ENCODE results near the gene CHRNB2. TPM values are rescaled to one million over a fixed set of nuclear protein-coding genes. Genes with fewer than 3 reads are reported as not detected.
"Not testable (repeated sequence)": the region's sequence is repeated elsewhere in the genome, so short reads cannot be mapped to it uniquely, and the experiment has no call there.

CHRNB2 gene, protein sequence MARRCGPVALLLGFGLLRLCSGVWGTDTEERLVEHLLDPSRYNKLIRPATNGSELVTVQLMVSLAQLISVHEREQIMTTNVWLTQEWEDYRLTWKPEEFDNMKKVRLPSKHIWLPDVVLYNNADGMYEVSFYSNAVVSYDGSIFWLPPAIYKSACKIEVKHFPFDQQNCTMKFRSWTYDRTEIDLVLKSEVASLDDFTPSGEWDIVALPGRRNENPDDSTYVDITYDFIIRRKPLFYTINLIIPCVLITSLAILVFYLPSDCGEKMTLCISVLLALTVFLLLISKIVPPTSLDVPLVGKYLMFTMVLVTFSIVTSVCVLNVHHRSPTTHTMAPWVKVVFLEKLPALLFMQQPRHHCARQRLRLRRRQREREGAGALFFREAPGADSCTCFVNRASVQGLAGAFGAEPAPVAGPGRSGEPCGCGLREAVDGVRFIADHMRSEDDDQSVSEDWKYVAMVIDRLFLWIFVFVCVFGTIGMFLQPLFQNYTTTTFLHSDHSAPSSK
- total RNA-seq = under 1 TPM in 1 of 2 donors, not detected in 1; 0.05 TPM

DNA sequence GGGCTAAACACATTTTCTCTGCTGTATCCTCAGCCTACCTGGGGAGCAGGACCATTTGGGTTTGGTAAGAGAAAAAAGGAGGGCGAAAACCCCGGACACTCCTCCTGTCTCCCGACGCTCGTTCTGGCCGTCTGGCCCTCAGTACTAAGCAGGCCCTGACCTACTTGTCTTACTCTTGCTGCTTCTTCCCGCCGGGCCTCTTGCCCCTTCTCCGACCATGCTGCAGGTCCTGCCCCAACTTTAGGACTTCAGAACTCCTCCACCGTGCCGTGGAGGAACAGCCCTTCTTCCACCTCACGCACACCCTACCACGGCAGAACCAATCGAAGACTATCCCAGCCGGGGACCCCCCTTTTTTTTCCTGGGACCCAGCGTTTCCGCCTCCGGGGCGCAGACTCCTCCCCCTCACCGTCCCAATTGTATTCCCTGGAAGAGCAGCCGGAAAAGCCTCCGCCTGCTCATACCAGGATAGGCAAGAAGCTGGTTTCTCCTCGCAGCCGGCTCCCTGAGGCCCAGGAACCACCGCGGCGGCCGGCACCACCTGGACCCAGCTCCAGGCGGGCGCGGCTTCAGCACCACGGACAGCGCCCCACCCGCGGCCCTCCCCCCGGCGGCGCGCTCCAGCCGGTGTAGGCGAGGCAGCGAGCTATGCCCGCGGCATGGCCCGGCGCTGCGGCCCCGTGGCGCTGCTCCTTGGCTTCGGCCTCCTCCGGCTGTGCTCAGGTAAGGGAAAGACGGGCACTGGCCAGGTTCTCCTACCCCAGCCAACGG lies at the start of gene CHRNB2:
TSS of gene CHRNB2 (plus strand) at position 393 of the 771 bp plus-strand sequence. CDS start at position 660, 267 bp downstream.
- no peak within 1 kb of the TSS for H3K27ac Mint-ChIP-seq
- peaks cover 4% of the 10 kb centered on the region for H3K4me1 Mint-ChIP-seq
- peak; percentile 95 for ATAC-seq (replicated peaks)
- peak within 1 kb of the TSS; percentile 42 for H3K4me3 Mint-ChIP-seq
- H3K9me3 Mint-ChIP-seq = no peaks in the 10 kb centered on the region
- H3K36me3 Mint-ChIP-seq (ENCODE audit: low read depth) = no peaks in the 10 kb centered on the region
- H3K27me3 Mint-ChIP-seq = peaks cover 22% of the 10 kb centered on the region

DNA sequence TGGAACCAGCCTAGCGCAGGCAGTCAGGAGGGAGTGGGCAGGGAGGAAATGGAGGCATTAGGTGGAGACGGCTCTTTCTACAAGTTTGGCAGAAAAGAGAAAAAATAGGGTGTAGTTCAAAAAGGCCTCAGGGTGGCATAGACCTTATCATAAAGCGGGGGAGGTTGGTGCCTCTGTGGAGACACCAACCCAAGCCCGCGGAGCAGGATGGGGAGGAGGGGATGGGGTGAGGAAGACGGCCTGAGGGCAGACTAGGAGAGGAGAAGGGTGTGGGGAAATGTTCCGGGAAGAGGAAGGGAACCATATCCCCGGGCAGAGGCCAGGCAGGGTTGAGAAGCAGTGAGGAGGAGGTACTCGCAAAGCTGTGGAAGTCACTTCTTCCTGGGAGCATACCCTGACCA lies 48.0 kb upstream of the CHRNB2 start:
- no peaks in the 10 kb centered on the region for H3K36me3 Mint-ChIP-seq (ENCODE audit: low read depth)
- no peak overlapping the region for H3K4me3 Mint-ChIP-seq
- H3K27ac Mint-ChIP-seq = no peak overlapping the region
- H3K27me3 Mint-ChIP-seq = peaks cover 21% of the 10 kb centered on the region
- no peaks in the 10 kb centered on the region for H3K9me3 Mint-ChIP-seq
- H3K4me1 Mint-ChIP-seq = no peaks in the 10 kb centered on the region
- no peak for ATAC-seq (replicated peaks)

DNA sequence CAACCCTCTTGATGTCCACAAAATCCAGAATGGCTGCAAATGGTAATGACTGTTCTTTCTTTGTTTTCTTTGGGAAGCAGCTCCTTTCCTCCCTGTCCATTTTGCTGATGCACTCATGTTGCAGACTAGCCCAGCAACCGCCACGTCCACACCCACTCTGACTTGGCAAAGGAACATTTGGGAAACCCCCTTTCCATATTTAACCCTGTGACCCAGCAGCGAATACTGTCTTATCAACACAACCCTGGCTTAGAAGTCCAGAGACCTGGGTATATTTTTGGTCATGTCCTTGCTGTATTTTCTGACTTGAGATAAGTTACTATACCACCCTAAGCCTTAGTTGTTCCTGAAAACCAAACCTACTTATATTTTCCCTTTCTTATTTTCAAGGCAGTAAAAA lies 47.2 kb upstream of the CHRNB2 start:
- ATAC-seq (replicated peaks) = no peak
- Mint-ChIP-seq H3K4me3 (no peak overlapping the region), H3K36me3 (ENCODE audit: low read depth) (no peaks in the 10 kb centered on the region), H3K4me1 (no peaks in the 10 kb centered on the region), H3K9me3 (no peaks in the 10 kb centered on the region), H3K27me3 (peaks cover 19% of the 10 kb centered on the region), H3K27ac (no peak overlapping the region)

DNA sequence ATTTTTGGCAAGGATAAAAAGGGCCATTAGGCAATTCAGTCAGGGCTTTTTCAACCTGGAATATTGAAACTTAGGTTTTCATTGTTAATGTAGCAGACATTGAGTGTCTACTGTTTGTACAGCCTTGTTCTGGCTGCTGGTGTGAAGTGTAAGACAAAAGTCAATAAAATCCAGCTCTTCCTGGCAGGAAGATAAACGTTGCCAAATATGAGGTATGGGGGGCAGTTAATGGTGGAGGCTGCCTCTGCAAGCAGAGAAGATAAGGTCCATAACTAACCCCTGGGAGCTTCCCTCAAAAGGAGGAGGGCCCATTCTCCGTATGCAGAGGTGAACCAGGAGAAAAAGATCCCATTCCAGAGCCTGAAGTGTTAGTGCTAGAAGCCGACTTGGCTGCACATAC lies 45.9 kb upstream of the CHRNB2 start:
- no peaks in the 10 kb centered on the region for H3K9me3 Mint-ChIP-seq
- no peaks in the 10 kb centered on the region for H3K4me1 Mint-ChIP-seq
- ATAC-seq (replicated peaks) = no peak
- H3K36me3 Mint-ChIP-seq (ENCODE audit: low read depth) = no peaks in the 10 kb centered on the region
- H3K4me3 Mint-ChIP-seq = no peak overlapping the region
- peaks cover 11% of the 10 kb centered on the region for H3K27me3 Mint-ChIP-seq
- no peak overlapping the region for H3K27ac Mint-ChIP-seq

DNA sequence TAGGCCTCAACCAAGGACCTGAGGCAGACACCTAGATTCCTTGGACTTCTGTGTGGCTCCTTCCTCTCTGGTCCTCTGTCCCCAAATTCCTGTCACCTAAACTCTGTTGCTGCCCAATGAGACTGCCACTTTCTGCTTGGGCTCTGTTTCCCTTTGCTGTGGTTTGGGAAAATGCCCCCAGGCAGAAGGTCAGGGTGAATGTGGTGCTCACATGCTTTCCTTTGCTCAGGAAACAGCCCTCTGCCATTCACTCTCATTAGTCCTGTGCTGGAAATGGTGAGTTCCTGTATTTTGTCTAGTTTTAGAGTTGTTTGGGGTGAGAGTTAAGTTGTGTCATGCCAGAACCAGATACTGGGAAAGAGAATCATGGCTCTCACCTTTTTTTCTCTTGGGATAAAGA lies 42.7 kb upstream of the CHRNB2 start:
- no peak for ATAC-seq (replicated peaks)
- Mint-ChIP-seq H3K27ac (no peak overlapping the region), H3K36me3 (ENCODE audit: low read depth) (no peaks in the 10 kb centered on the region), H3K9me3 (no peaks in the 10 kb centered on the region), H3K4me1 (no peaks in the 10 kb centered on the region), H3K27me3 (peaks cover 13% of the 10 kb centered on the region), H3K4me3 (no peak overlapping the region)

DNA sequence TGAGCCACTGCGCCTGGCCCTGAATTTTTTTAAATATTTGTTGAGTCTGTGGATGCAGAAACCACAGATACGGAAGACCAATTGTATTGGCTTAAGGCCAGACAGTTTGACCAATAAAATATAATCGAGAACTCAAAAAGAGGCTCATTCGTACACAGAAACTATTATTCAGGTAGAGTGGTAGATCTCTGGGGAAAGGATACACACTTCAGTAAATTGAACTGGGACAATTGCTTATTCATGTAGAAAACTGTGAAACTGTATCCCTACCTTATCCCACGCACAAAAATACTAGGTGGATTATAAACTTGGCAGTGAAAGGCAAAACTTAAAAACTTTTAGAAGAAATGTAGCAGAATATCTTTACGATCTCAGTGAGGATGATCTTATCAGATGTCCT lies 40.4 kb upstream of the CHRNB2 start:
- Mint-ChIP-seq H3K9me3 (no peaks in the 10 kb centered on the region), H3K36me3 (ENCODE audit: low read depth) (no peaks in the 10 kb centered on the region), H3K27me3 (peaks cover 9% of the 10 kb centered on the region), H3K4me3 (no peak overlapping the region), H3K27ac (no peak overlapping the region), H3K4me1 (no peaks in the 10 kb centered on the region)
- ATAC-seq (replicated peaks) = no peak

DNA sequence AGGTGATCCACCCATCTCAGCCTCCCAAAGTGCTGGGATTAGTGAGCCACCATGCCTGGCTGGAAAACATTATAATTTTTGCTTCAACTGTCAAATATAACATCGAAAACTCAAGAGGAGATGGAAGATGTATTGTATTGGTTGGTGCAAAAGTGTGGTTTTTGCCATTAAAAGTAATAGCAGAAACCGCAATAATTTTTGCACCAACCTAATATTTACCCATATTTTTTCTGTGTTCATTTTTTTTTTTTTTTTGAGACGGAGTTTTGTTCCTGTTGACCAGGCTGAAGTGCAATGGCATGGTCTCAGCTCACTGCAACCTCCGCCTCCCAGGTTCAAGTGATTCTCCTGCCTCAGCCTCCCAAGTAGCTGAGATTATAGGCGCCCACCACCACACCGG lies 38.3 kb upstream of the CHRNB2 start:
- H3K9me3 Mint-ChIP-seq = no peaks in the 10 kb centered on the region
- H3K36me3 Mint-ChIP-seq (ENCODE audit: low read depth) = no peaks in the 10 kb centered on the region
- no peak overlapping the region for H3K27ac Mint-ChIP-seq
- H3K4me1 Mint-ChIP-seq = no peaks in the 10 kb centered on the region
- ATAC-seq (replicated peaks) = no peak
- peaks cover 4% of the 10 kb centered on the region for H3K27me3 Mint-ChIP-seq
- H3K4me3 Mint-ChIP-seq = no peak overlapping the region

DNA sequence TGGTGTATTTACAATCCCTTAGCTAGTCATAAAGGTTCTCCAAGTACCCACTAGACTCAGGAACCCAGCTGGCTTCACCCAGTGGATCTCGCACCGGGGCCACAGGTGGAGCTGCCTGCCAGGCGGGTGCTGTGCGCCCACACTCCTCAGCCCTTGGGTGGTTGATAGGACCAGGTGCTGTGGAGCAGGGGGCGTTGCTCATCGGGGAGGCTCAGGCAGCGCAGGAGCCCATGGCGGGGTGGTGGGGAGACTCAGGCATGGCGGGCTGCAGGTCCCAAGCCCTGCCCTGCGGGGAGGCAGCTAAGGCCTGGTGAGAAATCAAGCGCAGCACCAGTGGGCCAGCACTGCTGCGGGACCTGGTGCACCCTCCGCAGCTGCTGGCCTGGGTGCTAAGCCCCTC lies 35.6 kb upstream of the CHRNB2 start:
- H3K36me3 Mint-ChIP-seq (ENCODE audit: low read depth); H3K9me3 Mint-ChIP-seq; H3K4me3 Mint-ChIP-seq; ATAC-seq (replicated peaks); H3K4me1 Mint-ChIP-seq; H3K27me3 Mint-ChIP-seq; H3K27ac Mint-ChIP-seq: not testable (repeated sequence)

DNA sequence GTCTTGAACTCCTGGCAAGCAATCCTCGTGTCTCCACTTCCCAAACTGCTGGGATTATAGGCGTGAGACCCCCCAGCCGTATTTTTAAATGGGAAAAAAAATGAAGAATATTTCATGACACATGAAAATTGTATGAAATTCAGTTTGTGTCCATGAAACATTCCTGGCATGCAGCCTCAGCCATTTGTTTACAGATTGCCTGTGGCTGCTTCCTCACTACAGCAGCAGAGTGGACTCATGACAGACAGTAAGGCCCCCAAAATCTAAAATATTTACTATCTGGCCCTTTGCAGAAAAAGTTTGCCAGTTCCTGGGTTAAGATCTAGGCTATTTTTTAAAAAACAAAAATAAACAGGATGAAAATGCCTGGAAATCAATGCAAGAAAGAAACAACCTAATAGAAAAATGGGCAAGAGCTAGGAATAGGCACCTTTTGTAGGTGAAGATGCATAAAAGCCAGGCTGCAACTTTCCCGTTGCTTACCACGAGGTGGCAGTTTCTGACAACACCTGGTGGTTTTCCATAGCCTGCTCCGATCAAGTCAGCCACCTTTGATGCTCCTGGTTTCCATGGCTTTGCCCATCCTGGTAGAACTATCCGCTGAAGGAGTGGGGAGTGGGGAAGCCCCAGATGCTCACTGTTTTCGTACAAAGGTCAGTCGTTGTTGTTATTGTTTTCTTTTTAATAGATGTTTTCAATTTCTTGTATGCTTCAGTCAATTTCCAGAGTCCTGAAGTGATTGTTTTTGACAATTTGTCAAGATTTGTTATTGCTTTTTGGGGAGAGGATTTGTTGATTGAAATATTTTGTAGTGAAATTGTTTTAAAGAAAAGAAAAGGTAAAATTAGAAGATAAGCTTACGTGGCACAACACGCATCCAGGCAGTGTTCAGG lies 33.4 kb upstream of the CHRNB2 start:
- no peaks in the 10 kb centered on the region for H3K4me1 Mint-ChIP-seq
- H3K4me3 Mint-ChIP-seq = no peak overlapping the region
- no peak for ATAC-seq (replicated peaks)
- peaks cover 11% of the 10 kb centered on the region for H3K27me3 Mint-ChIP-seq
- no peaks in the 10 kb centered on the region for H3K9me3 Mint-ChIP-seq
- no peaks in the 10 kb centered on the region for H3K36me3 Mint-ChIP-seq (ENCODE audit: low read depth)
- H3K27ac Mint-ChIP-seq = no peak overlapping the region

DNA sequence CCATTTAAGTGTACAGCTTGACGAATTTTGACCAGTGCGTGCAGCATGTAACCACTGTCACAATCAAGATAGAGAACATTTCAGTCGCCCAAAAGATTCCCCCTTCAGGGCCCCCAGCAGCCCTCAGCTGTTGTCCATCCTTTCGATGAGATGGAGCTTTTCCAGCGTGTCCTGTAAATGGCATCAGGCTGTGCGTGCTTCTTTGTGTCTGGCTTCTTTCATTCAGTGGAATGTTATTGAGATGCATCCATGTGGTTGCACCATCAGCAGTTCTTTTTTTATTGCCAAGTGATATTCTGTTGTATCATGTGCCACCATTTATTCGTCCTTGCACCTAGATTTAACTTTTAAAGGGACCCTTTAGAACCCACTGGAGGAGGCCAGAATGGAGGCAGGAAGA lies 31.0 kb upstream of the CHRNB2 start:
- Mint-ChIP-seq H3K36me3 (ENCODE audit: low read depth) (no peaks in the 10 kb centered on the region), H3K4me3 (no peak overlapping the region), H3K4me1 (no peaks in the 10 kb centered on the region), H3K27ac (no peak overlapping the region), H3K27me3 (peaks cover 21% of the 10 kb centered on the region), H3K9me3 (no peaks in the 10 kb centered on the region)
- ATAC-seq (replicated peaks) = no peak

DNA sequence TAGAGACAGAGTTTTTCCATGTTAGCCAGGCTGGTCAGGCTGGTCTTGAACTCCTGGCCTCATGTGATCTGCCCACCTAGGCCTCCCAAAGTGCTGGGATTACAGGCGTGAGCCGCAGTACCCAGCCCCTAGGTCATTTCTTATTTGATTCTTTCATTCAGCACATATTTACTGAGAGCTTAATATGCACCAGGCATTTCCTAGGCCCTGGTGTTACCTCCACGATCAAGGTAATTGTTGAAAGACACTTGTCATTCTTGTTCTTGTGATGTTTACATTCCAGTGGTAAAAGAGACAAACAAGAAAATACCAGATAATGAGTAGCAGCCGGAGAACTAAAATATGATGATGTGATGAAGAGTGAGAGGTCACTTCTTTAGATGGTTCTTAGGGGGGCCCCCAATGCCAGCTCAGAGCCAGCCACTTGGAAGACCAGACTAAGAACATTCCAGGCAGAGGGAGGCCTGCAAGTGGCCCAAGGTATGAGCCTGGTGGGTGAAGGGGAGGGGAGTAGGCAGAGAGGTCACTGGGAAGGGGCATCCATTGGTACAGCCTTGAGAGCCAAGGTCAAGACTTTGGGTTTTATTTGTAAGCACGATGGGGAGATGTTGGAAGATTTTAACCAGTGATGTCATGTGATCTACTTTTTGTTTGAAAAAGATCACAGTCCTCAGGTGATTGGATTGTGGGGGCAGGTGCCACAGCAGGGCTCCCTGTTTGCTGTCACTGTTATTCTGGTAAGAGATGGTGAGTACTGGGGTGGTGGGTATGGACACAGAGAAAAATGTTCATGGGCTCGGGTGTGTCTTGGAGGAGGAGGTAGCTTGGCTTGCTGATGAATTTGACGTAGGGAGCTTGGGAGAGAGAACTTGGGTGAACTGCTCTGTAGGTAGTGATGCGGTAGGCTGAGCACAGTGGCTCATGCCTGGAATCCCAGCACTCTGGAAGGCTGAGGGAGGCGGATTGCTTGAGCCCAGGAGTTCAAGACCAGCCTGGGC lies 27.8 kb upstream of the CHRNB2 start:
- H3K36me3 Mint-ChIP-seq (ENCODE audit: low read depth) = no peaks in the 10 kb centered on the region
- no peaks in the 10 kb centered on the region for H3K9me3 Mint-ChIP-seq
- no peak overlapping the region for H3K4me3 Mint-ChIP-seq
- no peak for ATAC-seq (replicated peaks)
- H3K4me1 Mint-ChIP-seq = no peaks in the 10 kb centered on the region
- H3K27ac Mint-ChIP-seq = no peak overlapping the region
- peaks cover 15% of the 10 kb centered on the region for H3K27me3 Mint-ChIP-seq

DNA sequence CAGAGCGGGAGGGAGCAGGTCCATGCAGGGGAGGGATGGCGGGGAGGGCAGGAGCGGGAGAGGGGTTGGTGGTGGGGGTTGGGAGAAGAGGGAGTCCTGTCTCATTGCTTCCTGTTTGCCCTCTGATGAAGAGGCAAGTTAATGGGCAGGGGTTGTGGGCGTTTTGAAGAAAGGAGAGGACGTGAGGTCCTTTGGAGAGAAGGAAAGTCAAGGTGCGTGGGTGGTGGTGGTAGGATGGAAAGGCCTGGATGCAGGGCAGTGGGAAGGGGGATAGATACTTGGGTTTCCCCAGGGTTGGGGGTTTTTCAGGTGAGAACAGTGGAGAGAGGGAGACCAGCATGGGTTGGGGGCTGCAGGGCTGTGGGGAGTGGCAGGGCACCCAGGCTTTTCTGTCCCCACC lies 26.3 kb upstream of the CHRNB2 start:
- no peak for ATAC-seq (replicated peaks)
- H3K4me1 Mint-ChIP-seq = no peaks in the 10 kb centered on the region
- H3K27ac Mint-ChIP-seq = no peak overlapping the region
- H3K4me3 Mint-ChIP-seq = no peak overlapping the region
- H3K36me3 Mint-ChIP-seq (ENCODE audit: low read depth) = no peaks in the 10 kb centered on the region
- H3K27me3 Mint-ChIP-seq = peaks cover 14% of the 10 kb centered on the region
- no peaks in the 10 kb centered on the region for H3K9me3 Mint-ChIP-seq

DNA sequence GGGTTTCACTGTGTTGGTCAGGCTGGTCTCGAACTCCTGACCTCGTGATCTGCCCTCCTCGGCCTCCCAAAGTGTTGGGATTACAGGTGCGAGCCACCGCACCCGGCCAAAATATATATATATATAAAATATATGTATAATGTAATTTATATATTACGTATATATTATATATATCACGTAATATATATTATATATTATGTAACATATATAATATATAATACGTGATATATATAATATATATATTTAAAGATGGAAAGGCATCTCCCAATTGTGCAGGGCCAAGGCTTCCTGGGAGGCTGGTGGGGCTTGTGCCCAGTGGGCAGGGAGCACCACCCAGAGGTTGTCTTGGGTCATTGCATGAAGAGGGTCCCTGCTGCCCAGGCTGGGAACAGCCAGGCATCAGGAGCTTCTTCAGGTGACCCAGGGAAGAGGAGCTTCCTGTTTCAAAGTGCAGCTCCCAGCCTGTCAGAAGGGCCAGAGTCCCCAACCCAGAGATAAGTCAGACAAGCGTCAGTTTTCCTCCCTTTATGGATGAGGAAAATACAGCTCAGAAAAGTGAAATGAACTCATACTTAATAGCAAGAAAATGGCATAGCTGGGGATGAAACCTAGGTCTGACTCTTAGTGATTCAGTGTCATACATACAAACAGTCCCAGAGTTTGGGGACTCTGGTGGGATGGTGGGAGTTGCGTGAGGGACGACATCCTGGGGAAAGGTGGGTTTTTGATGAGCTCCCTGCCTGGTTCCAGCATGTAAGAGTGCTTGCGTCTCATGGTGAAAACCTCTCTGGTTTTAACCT lies 21.1 kb upstream of the CHRNB2 start:
- Mint-ChIP-seq H3K4me1 (peaks cover 14% of the 10 kb centered on the region), H3K9me3 (no peaks in the 10 kb centered on the region), H3K27ac (no peak overlapping the region), H3K4me3 (no peak overlapping the region), H3K36me3 (ENCODE audit: low read depth) (peaks cover 30% of the 10 kb centered on the region), H3K27me3 (no peaks in the 10 kb centered on the region)
- peak; percentile 94 for ATAC-seq (replicated peaks)
